Measurements from ENCODE around the gene KCNJ4.

The KCNJ4 gene

DNA sequence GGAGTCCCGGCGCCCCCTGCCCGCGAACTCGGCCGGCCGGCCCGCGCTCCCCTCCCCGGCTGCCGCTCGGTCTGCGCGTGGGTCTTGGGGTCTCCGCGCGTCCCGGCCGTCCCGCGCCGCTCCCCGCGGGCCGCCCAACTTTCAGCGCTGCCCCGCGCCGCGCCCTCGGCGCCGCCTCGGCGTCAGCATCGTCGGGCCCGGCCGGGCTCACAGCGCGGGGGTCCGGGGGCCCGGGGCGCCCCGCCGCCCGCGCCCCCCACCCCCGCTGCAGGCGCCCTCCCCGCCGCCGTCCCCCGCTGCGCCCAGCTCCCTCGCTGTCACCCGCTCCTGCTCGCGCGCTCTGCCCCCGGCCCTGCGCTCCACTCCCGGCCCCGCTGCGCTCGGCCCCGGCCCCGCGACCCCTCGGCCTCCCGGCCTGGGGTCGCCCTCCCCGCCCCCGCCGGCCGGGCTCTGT, at the start of gene KCNJ4:
KCNJ4 (minus strand) TSS at position 124 of the 454 bp plus-strand sequence. CDS start 27,067 bp downstream, outside the sequence.
- no peak for DNase-seq

DNA sequence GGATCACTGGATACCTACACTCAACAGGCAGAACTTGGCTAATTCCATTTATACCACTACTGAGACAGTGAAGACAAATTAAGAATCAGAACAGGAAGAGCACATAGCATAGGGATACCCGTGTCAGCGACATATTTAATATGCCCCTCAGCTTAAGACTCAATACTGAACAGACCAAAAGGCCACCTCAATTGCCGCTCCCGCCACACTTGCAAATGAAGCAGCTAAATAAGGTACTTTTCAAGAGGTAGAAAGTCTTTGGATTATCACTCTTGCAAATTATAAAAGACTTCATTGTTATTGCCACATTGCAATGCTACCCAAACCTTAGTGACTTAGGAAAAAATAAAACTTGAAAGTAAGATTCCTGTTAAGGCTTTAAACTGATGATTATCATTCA, 48.0 kb upstream of the KCNJ4 start:
- DNase-seq, result no peak

DNA sequence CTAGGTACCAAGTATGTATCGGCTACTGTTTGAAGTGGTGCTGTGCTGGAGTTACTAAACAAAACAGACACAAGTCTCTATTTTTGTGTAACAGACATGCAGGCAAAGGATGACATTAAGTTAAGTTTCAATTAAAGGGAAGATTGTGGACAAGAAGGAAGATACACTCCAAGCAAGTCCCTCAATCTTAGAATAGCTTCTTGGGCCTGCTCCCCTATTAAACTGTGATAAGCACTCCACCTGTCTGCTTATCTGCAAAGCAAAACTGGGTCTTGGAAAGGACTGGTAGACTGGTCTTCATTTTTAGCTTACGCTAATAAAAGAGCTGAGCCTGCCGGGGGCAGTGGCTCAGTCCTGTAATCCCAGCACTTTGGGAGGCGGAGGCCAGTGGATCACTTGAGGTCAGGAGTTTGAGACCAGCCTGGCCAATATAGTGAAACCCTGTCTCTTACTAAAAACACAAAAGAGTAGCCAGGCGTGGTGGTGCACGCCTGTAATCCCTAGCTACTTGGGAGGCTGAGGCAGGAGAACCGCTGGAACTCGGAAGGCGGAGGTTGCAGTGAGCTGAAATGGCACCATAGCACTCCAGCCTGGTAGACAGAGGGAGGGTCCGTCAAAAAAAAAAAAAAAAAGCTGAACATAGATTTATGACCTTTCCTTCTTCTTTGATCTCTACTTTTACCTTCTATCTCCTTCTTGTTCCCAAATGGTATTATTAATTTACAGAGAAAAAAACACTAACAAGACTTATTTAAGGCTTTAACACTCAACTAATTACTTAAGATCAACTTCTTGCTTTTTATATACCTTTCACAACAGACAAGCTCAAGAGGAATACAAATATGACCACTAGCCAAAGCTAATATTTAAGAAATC, 47.0 kb upstream of the KCNJ4 start:
- no peak for DNase-seq

- no peak for DNase-seq
These were observed 42.9 kb upstream of the KCNJ4 start for GRCh38 chr22:38497869-38498268.

DNA sequence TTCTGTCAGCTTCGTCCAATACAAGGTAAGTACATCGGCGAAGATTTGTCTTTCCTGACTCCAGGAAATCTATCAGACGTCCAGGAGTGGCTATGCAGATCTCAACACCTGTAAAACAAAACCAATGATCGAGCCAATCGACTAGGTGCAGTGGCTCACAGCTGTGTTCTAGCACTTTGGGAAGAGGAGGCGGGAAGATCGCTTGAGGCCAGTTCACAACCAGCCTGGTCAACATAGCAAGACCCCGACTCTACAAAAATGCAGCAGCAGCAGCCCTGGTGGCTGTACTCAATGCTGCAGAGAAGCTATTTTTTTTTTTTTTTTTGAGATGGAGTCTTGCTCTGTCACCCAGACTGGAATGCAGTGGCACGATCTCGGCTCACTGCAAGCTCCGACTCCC, 39.9 kb upstream of the KCNJ4 start:
- no peak for DNase-seq

GRCh38 chr22:38494498-38494897, 39.5 kb upstream of the KCNJ4 start:
- no peak for DNase-seq

- DNase-seq, result no peak
These were observed 36.8 kb upstream of the KCNJ4 start for GRCh38 chr22:38491707-38492348.

GRCh38 chr22:38490915-38491314, 35.9 kb upstream of the KCNJ4 start:
- DNase-seq, result no peak

GRCh38 chr22:38490475-38490874, 35.5 kb upstream of the KCNJ4 start:
- no peak for DNase-seq

- DNase-seq, result no peak
These were observed 34.7 kb upstream of the KCNJ4 start for GRCh38 chr22:38489561-38490145.

- DNase-seq, result no peak
These were observed 34.1 kb upstream of the KCNJ4 start for GRCh38 chr22:38489142-38489541.

GRCh38 chr22:38487946-38488345, 32.9 kb upstream of the KCNJ4 start:
- no peak for DNase-seq

DNA sequence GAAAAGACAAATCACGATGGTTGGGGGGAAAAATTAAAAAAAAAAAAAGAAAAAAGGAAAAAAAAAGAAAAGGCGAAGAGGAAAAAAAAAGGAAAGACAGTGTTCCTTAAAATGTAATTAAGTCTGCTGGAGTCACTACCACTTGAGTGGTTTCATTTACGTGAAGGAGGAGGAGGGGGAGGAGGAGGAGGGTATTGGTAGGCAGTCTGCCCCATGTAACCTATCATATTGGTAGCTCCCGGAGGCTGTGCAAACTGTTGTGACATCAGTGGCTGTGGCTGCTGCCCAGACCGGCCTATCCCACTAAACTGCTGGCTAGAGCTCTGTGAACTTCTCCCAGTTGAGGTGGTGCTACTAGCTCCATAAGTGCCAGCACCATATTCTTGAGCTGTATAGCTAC, 30.8 kb upstream of the KCNJ4 start:
- DNase-seq, result no peak

DNA sequence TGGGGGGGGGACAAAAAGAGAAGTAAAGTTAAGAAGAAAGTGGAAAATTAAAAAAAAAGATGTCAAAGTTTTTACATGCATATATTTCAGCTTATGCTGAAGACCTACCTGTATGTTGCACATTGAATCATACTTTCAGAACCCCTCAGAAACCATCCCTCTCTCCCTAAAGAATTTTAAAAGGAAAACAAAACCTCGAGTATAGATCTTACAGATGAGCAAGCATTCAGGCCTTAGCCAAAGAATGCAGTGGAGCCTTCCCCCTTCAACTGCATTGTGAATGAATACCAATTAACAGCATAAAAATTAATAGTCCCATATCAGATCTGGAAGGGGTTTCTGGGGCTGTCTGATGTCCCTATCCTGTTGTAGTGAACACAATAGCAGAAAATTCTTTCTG, 29.2 kb upstream of the KCNJ4 start:
- no peak for DNase-seq

DNA sequence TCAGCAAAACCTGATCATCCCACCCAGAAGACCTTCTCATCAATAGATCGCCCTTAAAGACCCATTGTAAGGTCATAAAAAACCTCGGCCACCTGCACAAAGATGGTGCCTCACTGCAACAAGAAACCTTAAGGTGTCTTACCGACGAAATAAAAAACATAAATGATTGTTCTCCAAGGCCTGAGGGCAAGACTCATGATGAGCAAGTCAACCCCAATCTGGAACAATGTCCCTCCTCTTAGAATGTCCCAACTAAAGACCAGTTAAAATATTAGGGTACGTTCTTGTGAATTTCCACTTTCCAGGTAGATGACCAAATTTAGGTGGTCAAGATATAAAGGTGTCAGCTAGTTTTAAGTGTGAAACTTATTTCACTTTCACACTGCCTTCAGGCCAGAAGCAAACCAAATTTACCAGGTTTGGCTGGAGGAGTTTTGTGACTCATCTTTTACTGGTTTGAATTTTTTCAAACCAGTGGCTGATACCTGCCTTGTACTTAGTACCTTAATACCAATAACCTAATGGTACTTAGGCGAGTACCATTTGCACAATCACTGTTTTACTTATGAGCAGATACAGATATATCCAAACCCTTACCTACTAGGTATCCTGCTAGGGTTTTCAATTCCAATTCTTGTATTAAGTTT, 27.8 kb upstream of the KCNJ4 start:
- no peak for DNase-seq

DNA sequence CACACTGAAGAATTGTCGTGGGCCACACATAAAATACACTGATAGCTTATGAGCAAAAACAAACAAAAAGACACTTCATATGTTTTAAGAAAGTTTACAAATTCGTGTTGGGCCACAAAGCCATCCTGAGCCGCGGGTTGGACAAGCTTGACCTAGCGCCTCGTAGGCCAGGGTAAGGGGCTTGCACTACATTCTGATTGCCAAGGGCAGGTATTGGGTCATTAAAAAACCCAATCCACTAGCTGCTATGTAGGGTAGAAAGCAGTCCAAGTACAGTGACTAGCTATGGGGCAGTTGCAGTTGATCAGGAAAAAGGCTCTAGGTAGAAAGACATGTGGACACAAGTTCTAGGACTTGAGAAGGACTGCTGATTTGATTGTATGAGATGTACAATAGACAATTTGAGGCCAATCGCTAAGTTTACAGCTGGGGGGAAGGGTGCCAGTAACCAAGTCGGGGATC, 26.9 kb upstream of the KCNJ4 start:
- no peak for DNase-seq

DNA sequence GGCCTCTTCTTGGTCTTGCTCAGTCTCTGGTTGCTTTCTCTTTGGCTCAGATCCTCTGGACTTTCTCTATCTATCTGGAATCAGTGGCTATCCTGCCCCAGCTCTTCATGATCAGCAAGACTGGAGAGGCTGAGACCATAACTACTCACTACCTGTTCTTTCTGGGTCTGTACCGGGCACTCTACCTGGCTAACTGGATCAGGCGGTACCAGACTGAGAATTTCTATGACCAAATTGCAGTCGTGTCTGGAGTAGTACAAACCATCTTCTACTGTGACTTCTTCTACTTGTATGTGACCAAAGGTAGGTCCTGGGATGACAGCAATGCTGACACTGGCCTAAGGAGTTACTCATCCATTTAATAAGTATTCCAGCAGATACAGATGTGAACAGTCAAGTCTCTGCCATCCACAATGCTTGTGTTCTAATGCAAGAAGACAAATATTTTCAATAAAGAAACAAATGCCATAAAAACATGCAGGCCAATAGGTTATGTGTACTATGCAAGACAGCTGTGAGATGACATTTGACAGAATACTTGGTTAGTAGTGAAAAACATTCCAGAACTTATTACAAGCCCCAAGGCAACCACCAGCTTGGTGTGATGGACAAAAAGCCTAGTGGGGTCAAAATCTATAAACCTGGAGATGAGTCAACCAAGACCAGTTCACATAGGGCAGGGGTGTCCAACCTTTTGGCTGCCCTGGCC, 26.3 kb upstream of the KCNJ4 start:
- no peak for DNase-seq

DNA sequence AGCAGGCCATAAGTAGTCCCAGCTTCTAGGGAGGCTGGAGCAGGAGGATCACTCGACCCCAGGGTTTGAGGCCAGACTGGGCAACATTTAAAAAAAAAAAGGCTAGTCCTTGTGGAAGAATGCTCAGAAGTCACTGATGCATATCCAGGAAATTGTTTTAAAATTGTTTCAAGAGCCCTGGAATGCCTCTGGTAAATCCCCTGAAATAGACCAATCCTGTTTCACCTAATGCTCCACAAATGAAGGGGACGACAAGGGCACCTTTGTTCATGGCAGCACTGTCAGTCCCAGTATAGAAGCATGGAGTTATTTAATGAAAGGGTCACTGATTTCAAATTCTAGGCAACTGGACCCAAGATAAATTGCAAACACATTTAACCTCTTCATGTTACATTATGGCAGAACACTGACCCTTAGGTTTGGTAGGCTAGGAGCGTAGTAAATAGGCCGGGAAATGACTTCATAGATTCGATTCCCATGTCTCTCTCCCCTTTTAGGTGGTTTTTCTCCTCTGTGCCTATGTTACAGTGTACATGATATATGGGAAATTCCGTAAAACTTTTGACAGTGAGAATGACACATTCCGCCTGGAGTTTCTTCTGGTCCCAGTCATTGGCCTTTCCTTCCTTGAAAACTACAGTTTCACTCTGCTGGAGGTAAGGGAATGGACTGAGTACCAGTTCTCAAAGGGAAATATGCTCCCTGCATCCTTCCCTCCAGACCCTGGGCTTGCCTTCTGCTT, 24.3 kb upstream of the KCNJ4 start:
- no peak for DNase-seq

GRCh38 chr22:38477585-38477984, 22.6 kb upstream of the KCNJ4 start:
- DNase-seq, result no peak

DNA sequence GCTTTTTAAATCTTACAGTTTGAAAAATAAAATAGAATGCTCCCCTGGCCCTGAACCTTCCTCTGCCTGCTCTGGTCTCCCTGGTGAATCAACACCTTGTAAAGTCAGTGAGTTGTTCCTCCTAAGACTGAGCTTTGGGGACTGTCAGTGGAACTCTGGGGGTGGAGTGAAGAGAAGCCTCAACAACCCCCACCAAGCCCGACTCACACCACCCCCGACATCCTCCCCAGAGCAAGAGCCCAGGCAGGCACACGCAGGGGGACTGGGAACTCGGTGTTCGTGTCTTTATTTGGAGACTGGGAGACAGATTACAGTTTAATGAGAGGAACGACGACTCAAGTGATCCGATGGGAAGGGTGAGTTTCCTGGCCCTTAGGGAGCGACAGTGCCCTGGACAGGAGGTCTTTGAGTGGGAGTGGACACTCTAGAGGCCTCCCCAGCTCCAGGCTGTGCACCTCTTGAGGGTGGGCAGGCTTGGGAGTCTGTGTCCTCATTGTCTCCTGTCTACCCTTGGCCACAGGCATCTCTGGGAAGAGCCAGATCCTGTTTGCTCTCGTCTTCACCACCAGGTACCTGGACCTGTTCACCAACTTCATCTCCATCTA, 19.1 kb upstream of the KCNJ4 start:
- DNase-seq, result no peak

GRCh38 chr22:38471237-38471636, 16.2 kb upstream of the KCNJ4 start:
- DNase-seq, result no peak
